Stimulated activated CD8-positive, alpha-beta memory T cell treated with anti-CD3 and anti-CD28 coated beads, Interleukin-2, amount 100 ng/mL, for 1 hour (primary cell): ENCODE measurements around the gene CMAS.
"Not testable (repeated sequence)": the region's sequence is repeated elsewhere in the genome, so short reads cannot be mapped to it uniquely, and the experiment has no call there.

Experiments
- DNase-seq, 2 donors: peaks; one replicate each; pipeline ENCODE4 v3.0.0-alpha.2; 2020; ENCODE audit warnings: low read depth in 2 of 2

Gene CMAS

GRCh38 chr12:22047494-22047893 lies 1.5 kb downstream of the CMAS start:
- DNase-seq = no peak

- DNase-seq = no peak
Observed at GRCh38 chr12:22048351-22049041, 2.5 kb downstream of the CMAS start.

GRCh38 chr12:22050078-22050477 lies 4.1 kb downstream of the CMAS start:
- DNase-seq = no peak

- DNase-seq = no peak
Observed at GRCh38 chr12:22051114-22051698, 5.2 kb downstream of the CMAS start.

- not testable (repeated sequence) for DNase-seq
Observed at GRCh38 chr12:22052994-22053393, 7.0 kb downstream of the CMAS start.

- no peak for DNase-seq
Observed at GRCh38 chr12:22054155-22054554, 8.1 kb downstream of the CMAS start.

GRCh38 chr12:22056607-22057006 lies 10.6 kb downstream of the CMAS start:
- no peak for DNase-seq

- DNase-seq = no peak
Observed at GRCh38 chr12:22059976-22060647, 14.1 kb downstream of the CMAS start.

GRCh38 chr12:22064968-22065367 lies 18.9 kb downstream of the CMAS start:
- DNase-seq = no peak

- no peak for DNase-seq
Observed at GRCh38 chr12:22066310-22066709, 20.3 kb downstream of the CMAS start.

- DNase-seq = no peak
Observed at GRCh38 chr12:22069851-22070250, 23.8 kb downstream of the CMAS start.

- DNase-seq = no peak
Observed at GRCh38 chr12:22082190-22082701, 36.2 kb downstream of the CMAS start.

- DNase-seq = no peak
Observed at GRCh38 chr12:22083167-22083566, 37.1 kb downstream of the CMAS start.

GRCh38 chr12:22084852-22085251 lies 38.8 kb downstream of the CMAS start:
- DNase-seq = no peak

GRCh38 chr12:22088886-22089285 lies 42.9 kb downstream of the CMAS start:
- no peak for DNase-seq

GRCh38 chr12:22089486-22089885 lies 43.5 kb downstream of the CMAS start:
- DNase-seq = no peak

GRCh38 chr12:22099062-22099461 lies 53.0 kb downstream of the CMAS start:
- DNase-seq = not testable (repeated sequence)

GRCh38 chr12:22100958-22101748 lies 55.1 kb downstream of the CMAS start:
- no peak for DNase-seq

- DNase-seq = no peak
Observed at GRCh38 chr12:22101749-22102243, 55.8 kb downstream of the CMAS start.

GRCh38 chr12:22103418-22103817 lies 57.4 kb downstream of the CMAS start:
- DNase-seq = no peak

GRCh38 chr12:22105542-22105941 lies 59.5 kb downstream of the CMAS start:
- no peak for DNase-seq

GRCh38 chr12:22110176-22110575 lies 64.2 kb downstream of the CMAS start:
- DNase-seq = no peak
